GM23248 (cell line): ENCODE data around the gene PIEZO2.

Experiments used
- EZH2 ChIP-seq: fragments of 200-600 bp; sonication (generic); IDR thresholded peaks from 2 replicates; pipeline ENCODE4 v1.6.1; 2018; ENCODE audit warnings: antibody characterized with exemption, mild to moderate bottlenecking; ENCODE audit not compliant: insufficient read depth, poor library complexity, severe bottlenecking
- EZH2phosphoT487 ChIP-seq: fragments of 200-600 bp; sonication (generic); IDR thresholded peaks from 2 replicates; pipeline ENCODE4 v1.6.1; 2018; ENCODE audit warnings: antibody characterized with exemption, moderate library complexity, mild to moderate bottlenecking, low read depth; ENCODE audit not compliant: insufficient read depth

- TF ChIP-seq EZH2: no peak
- no peak for TF ChIP-seq EZH2phosphoT487
These were observed 323.0 kb downstream of the PIEZO2 start for GRCh38 chr18:10826400-10826799.
